Measurements from ENCODE around the gene TGM4.

- no peak for TF ChIP-seq CTCF (IDR thresholded peaks at IDR 0.05)
- TF ChIP-seq POLR2A (IDR thresholded peaks at IDR 0.05; ENCODE audit: low read depth), result no peak
- no peak for TF ChIP-seq EP300 (IDR thresholded peaks at IDR 0.05)
- no peak for TF ChIP-seq POLR2AphosphoS5 (IDR thresholded peaks at IDR 0.05)
Observed at GRCh38 chr3:44832032-44832431, 42.4 kb upstream of the TGM4 start.

Measured in esophagus muscularis mucosa (tissue), 4 donors.